HepG2 (cell line): ENCODE results near the gene COMMD9. TPM values are rescaled to one million over a fixed set of nuclear protein-coding genes. Genes with fewer than 3 reads are reported as not detected.

Experiments
- CBX5 ChIP-seq: sonication (generic); formaldehyde crosslinking; IDR thresholded peaks from 2 replicates; pipeline ENCODE4 v1.4.0; 2020; ENCODE audit warnings: missing genetic modification reagents, borderline replicate concordance
- CENPT ChIP-seq: sonication (generic); formaldehyde crosslinking; IDR thresholded peaks from 2 replicates; pipeline ENCODE4 v1.8.0; 2022; ENCODE audit warnings: low read depth, mild to moderate bottlenecking, moderate library complexity, missing genetic modification reagents
- GABPB1 ChIP-seq: IDR thresholded peaks from 2 replicates; pipeline ENCODE4 v1.6.1; 2016; ENCODE audit warnings: mild to moderate bottlenecking, missing genetic modification reagents, moderate library complexity, missing compliant biosample characterization
- KLF13 ChIP-seq: sonication (generic); formaldehyde crosslinking; IDR thresholded peaks from 2 replicates; pipeline ENCODE4 v1.4.0; 2020; ENCODE audit warnings: mild to moderate bottlenecking, missing genetic modification reagents
- MTA3 ChIP-seq: sonication (generic); formaldehyde crosslinking; IDR thresholded peaks from 2 replicates; pipeline ENCODE4 v1.4.0; 2020; ENCODE audit warnings: missing genetic modification reagents
- PAX8 ChIP-seq: sonication (generic); formaldehyde crosslinking; IDR thresholded peaks from 2 replicates; pipeline ENCODE4 v1.8.0; 2022; ENCODE audit warnings: mild to moderate bottlenecking, missing genetic modification reagents, borderline replicate concordance
- PTBP1 ChIP-seq: fragments of 200-400 bp; formaldehyde crosslinking; IDR thresholded peaks from 2 replicates; pipeline ENCODE4 v1.6.1; 2018; ENCODE audit warnings: low read length, low read depth; ENCODE audit not compliant: poor library complexity, severe bottlenecking
- TAF15 ChIP-seq: fragments of 200-400 bp; formaldehyde crosslinking; IDR thresholded peaks from one replicate; pipeline ENCODE4 v1.6.1; 2018; ENCODE audit warnings: mild to moderate bottlenecking, low read depth, low read length; ENCODE audit not compliant: poor library complexity, severe bottlenecking
- ZNF274 ChIP-seq: sonication (generic); formaldehyde crosslinking; IDR thresholded peaks from 2 replicates; pipeline ENCODE4 v1.5.1; 2020; ENCODE audit warnings: mild to moderate bottlenecking, missing genetic modification reagents
- ZNF644 ChIP-seq: IDR thresholded peaks from 2 replicates; pipeline ENCODE4 v1.6.1; 2016; ENCODE audit warnings: low read depth
- ZNF674 ChIP-seq: sonication (generic); formaldehyde crosslinking; IDR thresholded peaks from 2 replicates; pipeline ENCODE4 v1.5.0; 2020; ENCODE audit warnings: low read depth, mild to moderate bottlenecking, missing genetic modification reagents
- ZNF761 ChIP-seq: sonication (generic); formaldehyde crosslinking; conservative IDR thresholded peaks from 2 replicates; pipeline ENCODE4 v1.4.0; 2020; ENCODE audit warnings: mild to moderate bottlenecking, missing genetic modification reagents
- ZNF841 ChIP-seq: sonication (generic); formaldehyde crosslinking; IDR thresholded peaks from 2 replicates; pipeline ENCODE4 v1.8.1; 2023; ENCODE audit warnings: missing genetic modification reagents, borderline replicate concordance
- polyA plus RNA-seq, 8 experiments: library from polyadenylated mRNA; depleted of rRNA in 3 of 8; stranded (reverse) in 7 of 8; unstranded in 1 of 8; fragments of >200 nt; fragmentation: Illumina TruSeq in 4 of 8; extraction: Trizol in 4 of 8; gene quantifications; 2 replicates each; pipeline versions ENCODE4 v1.2.1 to v1.2.3, GENCODE V29; 2011 to 2016; ENCODE audit warnings: low read depth in 4 of 8, missing spikeins in 1 of 8, mixed read lengths in 1 of 8; ENCODE audit not compliant: insufficient read depth in 1 of 8
- total RNA-seq, 5 experiments: library from RNA; depleted of rRNA; stranded (reverse); fragments of >200 nt; fragmentation: Illumina TruSeq; extraction: Trizol; gene quantifications; 2 replicates each; pipeline ENCODE4 v1.2.3, GENCODE V29; 2016; ENCODE audit warnings: low read depth in 1 of 5
- TF ChIP-seq, protein P1 (sequence below): sonication (generic); formaldehyde crosslinking; IDR thresholded peaks from 2 replicates; pipeline ENCODE4 v1.4.0; 2020; ENCODE audit warnings: missing genetic modification reagents, borderline replicate concordance
- TF ChIP-seq, protein P2 (sequence below): sonication (generic); formaldehyde crosslinking; IDR thresholded peaks from 2 replicates; pipeline ENCODE4 v1.4.0; 2020; ENCODE audit warnings: missing genetic modification reagents, low read depth, mild to moderate bottlenecking, borderline replicate concordance
- TF ChIP-seq, protein P3 (sequence below): sonication (generic); formaldehyde crosslinking; IDR thresholded peaks from 2 replicates; pipeline ENCODE4 v1.5.0; 2020; ENCODE audit warnings: mild to moderate bottlenecking, missing genetic modification reagents, borderline replicate concordance
- TF ChIP-seq, protein P4 (sequence below): sonication (generic); formaldehyde crosslinking; conservative IDR thresholded peaks from 2 replicates; pipeline ENCODE4 v1.8.0; 2022; ENCODE audit warnings: low read depth, missing genetic modification reagents

The COMMD9 gene
- total and polyA plus RNA-seq, 2 of the 13 experiments (the other 11 are each of a cell fraction or from before 2014, with no cell fraction given): 47.3 to 76.7 TPM

DNA sequence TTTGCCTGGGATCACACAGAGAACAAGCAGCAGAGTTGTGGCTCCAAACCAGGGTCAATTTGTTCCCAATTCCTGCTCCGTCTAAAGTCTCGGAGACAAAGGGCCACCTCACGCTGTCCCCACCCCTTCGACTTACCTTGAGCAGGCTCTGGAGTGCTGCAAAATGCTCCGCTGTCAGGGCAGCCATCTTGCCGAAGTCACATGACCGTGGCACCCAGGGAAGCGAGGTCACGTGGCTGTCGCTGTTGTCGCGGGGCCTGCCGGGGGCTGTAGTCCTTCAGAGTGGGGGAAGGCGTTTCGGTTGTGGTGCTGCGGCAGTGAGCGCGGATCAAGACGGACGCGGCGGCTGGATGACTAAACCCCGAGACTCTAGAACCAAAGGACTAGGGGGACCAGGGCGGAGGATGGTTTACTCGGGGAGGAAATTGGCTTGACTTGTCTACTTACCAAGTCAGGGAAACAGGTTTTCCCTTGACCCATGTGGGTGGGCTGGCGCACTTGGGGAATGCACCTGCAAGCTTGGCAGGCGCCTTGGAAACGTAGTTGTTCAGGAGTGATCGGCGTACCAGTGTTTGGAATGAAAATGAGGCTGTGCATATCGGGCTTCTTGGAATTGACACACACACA, at the start of gene COMMD9 (continued):
- TF ChIP-seq, protein P1, sequence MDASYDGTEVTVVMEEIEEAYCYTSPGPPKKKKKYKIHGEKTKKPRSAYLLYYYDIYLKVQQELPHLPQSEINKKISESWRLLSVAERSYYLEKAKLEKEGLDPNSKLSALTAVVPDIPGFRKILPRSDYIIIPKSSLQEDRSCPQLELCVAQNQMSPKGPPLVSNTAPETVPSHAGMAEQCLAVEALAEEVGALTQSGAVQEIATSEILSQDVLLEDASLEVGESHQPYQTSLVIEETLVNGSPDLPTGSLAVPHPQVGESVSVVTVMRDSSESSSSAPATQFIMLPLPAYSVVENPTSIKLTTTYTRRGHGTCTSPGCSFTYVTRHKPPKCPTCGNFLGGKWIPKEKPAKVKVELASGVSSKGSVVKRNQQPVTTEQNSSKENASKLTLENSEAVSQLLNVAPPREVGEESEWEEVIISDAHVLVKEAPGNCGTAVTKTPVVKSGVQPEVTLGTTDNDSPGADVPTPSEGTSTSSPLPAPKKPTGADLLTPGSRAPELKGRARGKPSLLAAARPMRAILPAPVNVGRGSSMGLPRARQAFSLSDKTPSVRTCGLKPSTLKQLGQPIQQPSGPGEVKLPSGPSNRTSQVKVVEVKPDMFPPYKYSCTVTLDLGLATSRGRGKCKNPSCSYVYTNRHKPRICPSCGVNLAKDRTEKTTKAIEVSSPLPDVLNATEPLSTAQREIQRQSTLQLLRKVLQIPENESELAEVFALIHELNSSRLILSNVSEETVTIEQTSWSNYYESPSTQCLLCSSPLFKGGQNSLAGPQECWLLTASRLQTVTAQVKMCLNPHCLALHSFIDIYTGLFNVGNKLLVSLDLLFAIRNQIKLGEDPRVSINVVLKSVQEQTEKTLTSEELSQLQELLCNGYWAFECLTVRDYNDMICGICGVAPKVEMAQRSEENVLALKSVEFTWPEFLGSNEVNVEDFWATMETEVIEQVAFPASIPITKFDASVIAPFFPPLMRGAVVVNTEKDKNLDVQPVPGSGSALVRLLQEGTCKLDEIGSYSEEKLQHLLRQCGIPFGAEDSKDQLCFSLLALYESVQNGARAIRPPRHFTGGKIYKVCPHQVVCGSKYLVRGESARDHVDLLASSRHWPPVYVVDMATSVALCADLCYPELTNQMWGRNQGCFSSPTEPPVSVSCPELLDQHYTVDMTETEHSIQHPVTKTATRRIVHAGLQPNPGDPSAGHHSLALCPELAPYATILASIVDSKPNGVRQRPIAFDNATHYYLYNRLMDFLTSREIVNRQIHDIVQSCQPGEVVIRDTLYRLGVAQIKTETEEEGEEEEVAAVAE (CRISPR knock-in tag): peak; percentile 90
- TF ChIP-seq, protein P2, sequence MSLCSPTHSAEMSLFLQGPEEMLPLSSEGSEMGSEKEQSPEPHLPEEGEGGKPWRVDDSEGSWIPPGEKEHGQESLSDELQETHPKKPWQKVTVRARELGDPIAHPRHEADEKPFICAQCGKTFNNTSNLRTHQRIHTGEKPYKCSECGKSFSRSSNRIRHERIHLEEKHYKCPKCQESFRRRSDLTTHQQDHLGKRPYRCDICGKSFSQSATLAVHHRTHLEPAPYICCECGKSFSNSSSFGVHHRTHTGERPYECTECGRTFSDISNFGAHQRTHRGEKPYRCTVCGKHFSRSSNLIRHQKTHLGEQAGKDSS (CRISPR knock-in tag): peak; percentile 52; the same call in 1 of the 2 replicates
- TF ChIP-seq CENPT (CRISPR knock-in tag) (no peak), PAX8 (CRISPR knock-in tag) (no peak), ZNF644 (CRISPR knock-in tag) (no peak), TAF15 (peak; percentile 95), ZNF761 (CRISPR knock-in tag) (0 out of 2 replicates have a peak, but pooled peaks have one; percentile 33), ZNF841 (CRISPR knock-in tag) (no peak), PTBP1 (peak; percentile 42), MTA3 (CRISPR knock-in tag) (no peak), ZNF274 (CRISPR knock-in tag) (no peak; the same call in 1 of the 2 replicates), KLF13 (CRISPR knock-in tag) (no peak), CBX5 (CRISPR knock-in tag) (peak; percentile 93), GABPB1 (CRISPR knock-in tag) (peak; percentile 89), ZNF674 (CRISPR knock-in tag) (no peak)
- TF ChIP-seq, protein P3, sequence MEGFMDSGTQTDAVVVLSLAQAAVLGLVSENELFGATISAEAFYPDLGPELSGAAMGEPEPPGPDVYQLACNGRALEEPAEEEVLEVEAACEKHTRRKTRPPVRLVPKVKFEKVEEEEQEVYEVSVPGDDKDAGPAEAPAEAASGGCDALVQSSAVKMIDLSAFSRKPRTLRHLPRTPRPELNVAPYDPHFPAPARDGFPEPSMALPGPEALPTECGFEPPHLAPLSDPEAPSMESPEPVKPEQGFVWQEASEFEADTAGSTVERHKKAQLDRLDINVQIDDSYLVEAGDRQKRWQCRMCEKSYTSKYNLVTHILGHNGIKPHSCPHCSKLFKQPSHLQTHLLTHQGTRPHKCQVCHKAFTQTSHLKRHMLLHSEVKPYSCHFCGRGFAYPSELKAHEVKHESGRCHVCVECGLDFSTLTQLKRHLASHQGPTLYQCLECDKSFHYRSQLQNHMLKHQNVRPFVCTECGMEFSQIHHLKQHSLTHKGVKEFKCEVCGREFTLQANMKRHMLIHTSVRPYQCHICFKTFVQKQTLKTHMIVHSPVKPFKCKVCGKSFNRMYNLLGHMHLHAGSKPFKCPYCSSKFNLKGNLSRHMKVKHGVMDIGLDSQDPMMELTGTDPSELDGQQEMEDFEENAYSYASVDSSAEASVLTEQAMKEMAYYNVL (CRISPR knock-in tag): no peak
- TF ChIP-seq, protein P4, sequence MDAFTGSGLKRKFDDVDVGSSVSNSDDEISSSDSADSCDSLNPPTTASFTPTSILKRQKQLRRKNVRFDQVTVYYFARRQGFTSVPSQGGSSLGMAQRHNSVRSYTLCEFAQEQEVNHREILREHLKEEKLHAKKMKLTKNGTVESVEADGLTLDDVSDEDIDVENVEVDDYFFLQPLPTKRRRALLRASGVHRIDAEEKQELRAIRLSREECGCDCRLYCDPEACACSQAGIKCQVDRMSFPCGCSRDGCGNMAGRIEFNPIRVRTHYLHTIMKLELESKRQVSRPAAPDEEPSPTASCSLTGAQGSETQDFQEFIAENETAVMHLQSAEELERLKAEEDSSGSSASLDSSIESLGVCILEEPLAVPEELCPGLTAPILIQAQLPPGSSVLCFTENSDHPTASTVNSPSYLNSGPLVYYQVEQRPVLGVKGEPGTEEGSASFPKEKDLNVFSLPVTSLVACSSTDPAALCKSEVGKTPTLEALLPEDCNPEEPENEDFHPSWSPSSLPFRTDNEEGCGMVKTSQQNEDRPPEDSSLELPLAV (CRISPR knock-in tag): no peak
